Mesendoderm (in vitro differentiated cells): Measurements from ENCODE around the gene NEUROD2.

Source experiments
- DNase-seq: peaks from one replicate; pipeline ENCODE4 v3.0.0; 2013
- H2AK5ac ChIP-seq: 2 replicates; pipeline ENCODE4 v1.6.1; 2013; ENCODE audit warnings: low read length, inconsistent platforms
- H2BK120ac ChIP-seq: 2 replicates; pipeline ENCODE4 v1.6.1; 2013; ENCODE audit warnings: low read depth, mild to moderate bottlenecking, low read length, moderate library complexity, mixed read lengths
- H2BK15ac ChIP-seq: replicated peaks from 2 replicates; pipeline ENCODE4 v1.6.1; 2013; ENCODE audit warnings: low read depth, mild to moderate bottlenecking, moderate library complexity
- H2BK5ac ChIP-seq: 2 replicates; pipeline ENCODE4 v1.6.1; 2013; ENCODE audit warnings: low read length, inconsistent platforms
- H3K18ac ChIP-seq: 2 replicates; pipeline ENCODE4 v1.6.1; 2013; ENCODE audit warnings: mild to moderate bottlenecking, low read length, mixed read lengths
- H3K23ac ChIP-seq: one replicate; pipeline ENCODE4 v1.6.1; 2013; ENCODE audit warnings: low read length
- H3K27ac ChIP-seq: 2 replicates; pipeline ENCODE4 v1.5.1; 2013; ENCODE audit warnings: low read depth, mild to moderate bottlenecking, inconsistent platforms, low read length, moderate library complexity
- H3K27me3 ChIP-seq: 2 replicates; pipeline ENCODE4 v1.6.1; 2013; ENCODE audit warnings: low read length, control low read depth, mild to moderate bottlenecking, inconsistent platforms; ENCODE audit not compliant: insufficient read depth, poor library complexity
- H3K36me3 ChIP-seq: 2 replicates; pipeline ENCODE4 v1.6.1; 2013; ENCODE audit warnings: low read length, inconsistent platforms; ENCODE audit not compliant: control insufficient read depth, insufficient read depth
- H3K4ac ChIP-seq: one replicate; pipeline ENCODE4 v1.6.1; 2013; ENCODE audit warnings: low read depth, mild to moderate bottlenecking, low read length, moderate library complexity
- H3K4me1 ChIP-seq: 2 replicates; pipeline ENCODE4 v1.6.1; 2013; ENCODE audit warnings: low read depth, low read length, inconsistent platforms; ENCODE audit not compliant: control insufficient read depth
- H3K4me2 ChIP-seq: 2 replicates; pipeline ENCODE4 v1.6.1; 2013; ENCODE audit warnings: low read length
- H3K4me3 ChIP-seq: 2 replicates; pipeline ENCODE4 v1.5.1; 2013; ENCODE audit warnings: mild to moderate bottlenecking, low read length
- H3K56ac ChIP-seq: one replicate; pipeline ENCODE4 v1.6.1; 2013; ENCODE audit warnings: low read length
- H3K79me1 ChIP-seq: 2 replicates; pipeline ENCODE4 v1.6.1; 2013; ENCODE audit warnings: low read length, inconsistent platforms
- H3K79me2 ChIP-seq: 2 replicates; pipeline ENCODE4 v1.6.1; 2013; ENCODE audit warnings: mild to moderate bottlenecking, low read length; ENCODE audit not compliant: control insufficient read depth, insufficient read depth
- H3K9ac ChIP-seq: 2 replicates; pipeline ENCODE4 v1.6.1; 2013; ENCODE audit warnings: low read length, inconsistent platforms
- H4K5ac ChIP-seq: one replicate; pipeline ENCODE4 v1.6.1; 2013; ENCODE audit warnings: low read length
- H4K8ac ChIP-seq: one replicate; pipeline ENCODE4 v1.6.1; 2013; ENCODE audit warnings: low read depth, mild to moderate bottlenecking, control low read depth, low read length, moderate library complexity
- WGBS: extraction: QIAGEN DNeasy Blood & Tissue Kit; methylation state at CpG from one replicate; pipeline ENCODE4 v1.1.7; 2013; ENCODE audit warnings: low lambda C conversion rate, missing lambda C conversion rate; ENCODE audit not compliant: insufficient coverage; ENCODE audit errors: extremely low coverage; 5-methylcytosine and 5-hydroxymethylcytosine counted together

The NEUROD2 gene

GRCh38 chr17:39651923-39652586, 44.3 kb upstream of the NEUROD2 start:
- H3K27ac ChIP-seq: no peak overlapping the region
- H2BK120ac ChIP-seq: no peak overlapping the region
- no peak overlapping the region for H3K4me3 ChIP-seq
- H3K56ac ChIP-seq: peak overlapping the region; percentile 74
- H2BK15ac ChIP-seq: no peak overlapping the region
- no peaks in the 10 kb centered on the region for H3K27me3 ChIP-seq
- H3K79me2 ChIP-seq: no peaks in the 10 kb centered on the region
- WGBS: no CpG with 5 or more reads among the region's 8 CpGs
- H2AK5ac ChIP-seq: no peak overlapping the region
- H3K23ac ChIP-seq: no peak overlapping the region
- H3K79me1 ChIP-seq: peaks cover 4% of the 10 kb centered on the region
- no peak for DNase-seq
- no peak overlapping the region for H3K4ac ChIP-seq
- peaks cover 10% of the 10 kb centered on the region for H3K4me1 ChIP-seq
- no peak overlapping the region for H2BK5ac ChIP-seq
- H4K5ac ChIP-seq: no peak overlapping the region
- H3K36me3 ChIP-seq: no peaks in the 10 kb centered on the region
- no peak overlapping the region for H4K8ac ChIP-seq
- no peak overlapping the region for H3K4me2 ChIP-seq
- peak overlapping the region; percentile 49 for H3K9ac ChIP-seq
- no peak overlapping the region for H3K18ac ChIP-seq

GRCh38 chr17:39650121-39650579, 42.4 kb upstream of the NEUROD2 start:
- Histone ChIP-seq H3K23ac (no peak overlapping the region), H3K4me1 (peaks cover 13% of the 10 kb centered on the region), H3K79me2 (no peaks in the 10 kb centered on the region), H3K4ac (no peak overlapping the region), H2BK120ac (no peak overlapping the region), H3K79me1 (peaks cover 4% of the 10 kb centered on the region), H4K5ac (no peak overlapping the region), H3K18ac (no peak overlapping the region), H3K27ac (no peak overlapping the region), H2BK15ac (no peak overlapping the region), H3K56ac (no peak overlapping the region), H3K9ac (no peak overlapping the region), H3K36me3 (no peaks in the 10 kb centered on the region), H3K4me3 (no peak overlapping the region), H2AK5ac (no peak overlapping the region), H2BK5ac (no peak overlapping the region), H3K27me3 (no peaks in the 10 kb centered on the region), H3K4me2 (no peak overlapping the region), H4K8ac (no peak overlapping the region)
- no CpG with 5 or more reads among the region's 11 CpGs for WGBS
- DNase-seq: no peak

- no peak overlapping the region for H2BK120ac ChIP-seq
- no peak overlapping the region for H4K5ac ChIP-seq
- H3K79me2 ChIP-seq: no peaks in the 10 kb centered on the region
- DNase-seq: no peak
- H3K4me3 ChIP-seq: no peak overlapping the region
- H3K18ac ChIP-seq: no peak overlapping the region
- H3K36me3 ChIP-seq: no peaks in the 10 kb centered on the region
- H3K4ac ChIP-seq: no peak overlapping the region
- no CpG with 5 or more reads among the region's 15 CpGs for WGBS
- H4K8ac ChIP-seq: no peak overlapping the region
- H3K79me1 ChIP-seq: peaks cover 7% of the 10 kb centered on the region
- H3K4me2 ChIP-seq: no peak overlapping the region
- H3K56ac ChIP-seq: peak overlapping the region; percentile 39
- H2BK15ac ChIP-seq: no peak overlapping the region
- H3K27me3 ChIP-seq: no peaks in the 10 kb centered on the region
- no peak overlapping the region for H3K27ac ChIP-seq
- H3K23ac ChIP-seq: peak overlapping the region; percentile 20
- H3K9ac ChIP-seq: no peak overlapping the region
- H2AK5ac ChIP-seq: no peak overlapping the region
- H3K4me1 ChIP-seq: peaks cover 15% of the 10 kb centered on the region
- H2BK5ac ChIP-seq: no peak overlapping the region
Observed at GRCh38 chr17:39648616-39649366, 41.1 kb upstream of the NEUROD2 start.

DNA sequence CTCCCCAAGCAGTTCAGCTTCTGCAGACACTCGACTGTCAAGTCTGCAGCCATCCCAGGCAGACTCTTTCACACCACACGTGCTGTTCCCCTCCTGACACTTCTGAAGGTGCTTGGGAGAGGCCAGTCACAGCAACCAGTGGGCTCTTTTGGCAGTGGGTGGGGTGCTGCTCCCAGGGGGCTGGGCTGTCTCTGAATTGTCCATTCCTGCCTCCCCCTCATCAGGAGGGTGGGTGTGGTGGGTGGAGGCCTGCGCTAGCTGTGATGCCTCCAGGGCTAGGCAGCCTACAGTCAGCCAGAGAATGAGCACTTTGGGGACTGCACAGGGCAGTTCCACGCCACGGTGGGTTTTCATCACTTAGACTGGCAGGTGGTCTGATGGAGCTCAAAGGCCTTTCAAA, 39.5 kb upstream of the NEUROD2 start:
- Histone ChIP-seq H3K4ac (no peak overlapping the region), H2BK15ac (no peak overlapping the region), H3K4me3 (no peak overlapping the region), H4K5ac (no peak overlapping the region), H3K9ac (no peak overlapping the region), H3K56ac (no peak overlapping the region), H2BK120ac (no peak overlapping the region), H3K23ac (no peak overlapping the region), H3K79me1 (peaks cover 19% of the 10 kb centered on the region), H3K4me2 (no peak overlapping the region), H3K36me3 (no peaks in the 10 kb centered on the region), H3K27me3 (no peaks in the 10 kb centered on the region), H3K27ac (no peak overlapping the region), H3K79me2 (peaks cover 1% of the 10 kb centered on the region), H4K8ac (no peak overlapping the region), H2AK5ac (no peak overlapping the region), H3K4me1 (peaks cover 7% of the 10 kb centered on the region), H2BK5ac (no peak overlapping the region), H3K18ac (no peak overlapping the region)
- no CpG with 5 or more reads among the region's 5 CpGs for WGBS
- DNase-seq: no peak

GRCh38 chr17:39643271-39643670, 35.6 kb upstream of the NEUROD2 start:
- H3K79me1 ChIP-seq: peaks cover 36% of the 10 kb centered on the region
- H3K79me2 ChIP-seq: peaks cover 8% of the 10 kb centered on the region
- no peak overlapping the region for H3K27ac ChIP-seq
- no peak overlapping the region for H2BK5ac ChIP-seq
- H3K4ac ChIP-seq: no peak overlapping the region
- peaks cover 9% of the 10 kb centered on the region for H3K4me1 ChIP-seq
- peak overlapping the region; percentile 17 for H3K56ac ChIP-seq
- DNase-seq: no peak
- H4K8ac ChIP-seq: no peak overlapping the region
- H3K9ac ChIP-seq: no peak overlapping the region
- H3K4me2 ChIP-seq: no peak overlapping the region
- H2BK15ac ChIP-seq: no peak overlapping the region
- H3K36me3 ChIP-seq: no peaks in the 10 kb centered on the region
- H3K4me3 ChIP-seq: no peak overlapping the region
- H4K5ac ChIP-seq: no peak overlapping the region
- no CpG with 5 or more reads among the region's 4 CpGs for WGBS
- H3K23ac ChIP-seq: no peak overlapping the region
- no peak overlapping the region for H2AK5ac ChIP-seq
- no peak overlapping the region for H3K18ac ChIP-seq
- H3K27me3 ChIP-seq: no peaks in the 10 kb centered on the region
- H2BK120ac ChIP-seq: no peak overlapping the region
